Prostate gland (tissue), 2 donors: ENCODE measurements around the gene TSEN54. TPM values are rescaled to one million over a fixed set of nuclear protein-coding genes. Genes with fewer than 3 reads are reported as not detected.
A peak's percentile ranks its signal among the peaks of the same experiment; 100 is the strongest.

Experiments used
- DNase-seq: peaks from one replicate; pipeline ENCODE4 v3.0.0-alpha.2; 2019; ENCODE audit warnings: low spot score
- H3K27ac ChIP-seq, 2 donors: fragments of 200-600 bp; sonication (generic); 2 replicates each; pipeline ENCODE4 v1.5.1; 2017 to 2019
- H3K27me3 ChIP-seq: fragments of 200-600 bp; sonication (generic); replicated peaks from 2 replicates; pipeline ENCODE4 v1.5.1; 2019; ENCODE audit not compliant: insufficient read depth
- H3K36me3 ChIP-seq, 2 donors: fragments of 200-600 bp; sonication (generic); 1 replicate in 1 of 2; 2 replicates in 1 of 2; pipeline versions ENCODE4 v1.5.1 to v1.8.1; 2017 to 2019
- H3K4me1 ChIP-seq: fragments of 200-600 bp; sonication (generic); replicated peaks from 2 replicates; pipeline ENCODE4 v1.5.1; 2019
- H3K4me3 ChIP-seq, 2 donors: fragments of 200-600 bp; sonication (generic); 2 replicates each; pipeline ENCODE4 v1.5.1; 2017 to 2019
- H3K9me3 ChIP-seq: fragments of 200-600 bp; sonication (generic); 2 replicates; pipeline ENCODE4 v1.5.1; 2017
- POLR2A ChIP-seq: fragments of 450-650 bp; IDR thresholded peaks from one replicate; pipeline ENCODE4 v1.6.1; 2016; ENCODE audit warnings: antibody characterized with exemption, mild to moderate bottlenecking
- POLR2AphosphoS5 ChIP-seq: sonication (generic); formaldehyde crosslinking; IDR thresholded peaks from one replicate; pipeline ENCODE4 v1.6.1; 2017; ENCODE audit warnings: antibody characterized with exemption
- WGBS: methylation state at CpG from one replicate; pipeline ENCODE4 v1.1.5; 2018; 5-methylcytosine and 5-hydroxymethylcytosine counted together
- intact Hi-C: fragments of 100-400 bp; cut with DNase I; formaldehyde crosslinking; loops from one replicate; pipeline ENCODE4 v1.14.2; 2022
- total RNA-seq, 2 donors: library from RNA; depleted of rRNA; stranded (reverse); fragments of >200 nt; gene quantifications; one replicate each; pipeline ENCODE4 v1.1.0, GENCODE V29; 2016
- TF ChIP-seq, protein P1 (sequence below), 4 experiments: fragments of 200-600 bp in 2 of 4; fragments of 450-650 bp in 2 of 4; sonication (generic) in 2 of 4; IDR thresholded peaks; 1 replicate in 3 of 4; 2 replicates in 1 of 4; pipeline ENCODE4 v1.5.1; 2016 to 2019; ENCODE audit warnings: antibody characterized with exemption in 4 of 4, mild to moderate bottlenecking in 2 of 4, moderate library complexity in 2 of 4

Gene TSEN54
- total RNA-seq, 2 donors from 2014 or later = 45.9 to 56.2 TPM

DNA sequence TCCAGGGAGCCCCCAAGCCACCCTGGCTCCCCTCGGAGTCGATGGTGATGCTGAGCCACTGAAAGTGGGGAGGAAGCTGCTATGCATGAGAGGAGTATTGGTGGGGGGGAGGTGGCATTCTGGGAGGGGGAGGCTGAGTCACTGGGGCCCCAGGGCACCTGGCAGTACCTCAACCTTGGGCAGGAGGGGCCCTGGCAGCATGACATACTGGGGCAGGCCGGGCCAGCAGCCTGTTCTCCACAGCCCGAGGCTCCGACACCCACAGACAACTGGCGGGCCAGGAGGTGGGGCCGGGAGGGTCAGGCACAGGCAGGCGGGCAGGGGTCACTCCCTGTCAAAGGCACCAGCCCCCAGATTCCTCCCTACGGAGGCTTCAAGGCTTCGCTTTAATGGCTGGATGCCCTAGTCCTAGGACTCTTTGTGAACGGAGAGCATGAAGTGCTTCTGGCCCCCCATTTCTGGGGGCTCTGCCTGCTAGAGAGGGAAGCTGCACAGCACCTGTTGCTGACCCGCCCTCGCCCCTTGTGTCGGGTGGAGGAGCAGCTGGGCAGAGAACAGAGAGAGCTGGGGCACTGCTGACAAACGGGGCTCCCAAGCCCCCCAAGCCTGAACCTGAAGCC is 1.9 kb upstream of the TSEN54 start:
- Histone ChIP-seq H3K4me3 (peak overlapping the region; percentile 82), H3K27me3 (no peaks in the 10 kb centered on the region), H3K4me1 (peaks cover 7% of the 10 kb centered on the region), H3K27ac (peak overlapping the region; percentile 75 to 79), H3K9me3 (no peaks in the 10 kb centered on the region), H3K36me3 (no peaks in the 10 kb centered on the region)
- DNase-seq = peak; percentile 58
- peak; percentile 7 for TF ChIP-seq POLR2AphosphoS5
- TF ChIP-seq POLR2A = no peak
- TF ChIP-seq, protein P1, sequence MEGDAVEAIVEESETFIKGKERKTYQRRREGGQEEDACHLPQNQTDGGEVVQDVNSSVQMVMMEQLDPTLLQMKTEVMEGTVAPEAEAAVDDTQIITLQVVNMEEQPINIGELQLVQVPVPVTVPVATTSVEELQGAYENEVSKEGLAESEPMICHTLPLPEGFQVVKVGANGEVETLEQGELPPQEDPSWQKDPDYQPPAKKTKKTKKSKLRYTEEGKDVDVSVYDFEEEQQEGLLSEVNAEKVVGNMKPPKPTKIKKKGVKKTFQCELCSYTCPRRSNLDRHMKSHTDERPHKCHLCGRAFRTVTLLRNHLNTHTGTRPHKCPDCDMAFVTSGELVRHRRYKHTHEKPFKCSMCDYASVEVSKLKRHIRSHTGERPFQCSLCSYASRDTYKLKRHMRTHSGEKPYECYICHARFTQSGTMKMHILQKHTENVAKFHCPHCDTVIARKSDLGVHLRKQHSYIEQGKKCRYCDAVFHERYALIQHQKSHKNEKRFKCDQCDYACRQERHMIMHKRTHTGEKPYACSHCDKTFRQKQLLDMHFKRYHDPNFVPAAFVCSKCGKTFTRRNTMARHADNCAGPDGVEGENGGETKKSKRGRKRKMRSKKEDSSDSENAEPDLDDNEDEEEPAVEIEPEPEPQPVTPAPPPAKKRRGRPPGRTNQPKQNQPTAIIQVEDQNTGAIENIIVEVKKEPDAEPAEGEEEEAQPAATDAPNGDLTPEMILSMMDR (IDR thresholded peaks at IDR 0.05) = peak in 1 of 4 experiments; percentile 8
- 11% methylated on average over 8 of the region's 15 CpGs for WGBS
- intact Hi-C loops = loop anchor here (10.0 kb wide), 2 partner anchors 190 to 230 kb away; no protein-coding TSS in a partner anchor

DNA sequence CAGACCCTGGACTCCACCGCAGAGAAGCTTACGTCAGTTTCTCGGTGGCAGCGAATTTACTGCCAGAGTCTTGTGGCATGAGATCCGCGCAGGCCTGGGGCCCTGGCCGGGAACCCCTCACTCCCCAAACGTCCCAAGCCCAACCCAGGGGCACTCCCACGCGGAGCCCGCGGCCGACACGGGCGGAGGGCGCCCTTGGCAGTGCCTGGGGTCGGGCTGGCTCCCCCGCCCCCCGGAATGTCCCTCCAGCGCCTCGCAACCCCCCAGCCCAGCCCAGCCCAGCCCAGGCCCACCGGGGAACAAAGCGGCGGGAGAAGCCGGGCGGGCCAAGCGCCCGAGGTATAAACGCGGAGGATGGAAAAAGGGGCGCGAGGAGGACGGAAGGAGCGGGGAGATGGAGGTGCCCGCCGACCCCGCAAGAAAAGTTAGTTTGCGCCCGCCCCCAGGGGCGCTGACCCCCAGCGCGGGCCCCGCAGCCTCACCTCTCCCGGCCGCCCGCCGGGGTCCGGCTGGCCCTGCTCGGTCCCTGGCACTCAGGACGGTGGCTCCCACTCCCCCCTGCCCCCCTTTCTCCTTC is 1.3 kb upstream of the TSEN54 start:
- Histone ChIP-seq H3K27me3 (no peaks in the 10 kb centered on the region), H3K4me3 (peak overlapping the region; percentile 82), H3K4me1 (peaks cover 7% of the 10 kb centered on the region), H3K36me3 (no peaks in the 10 kb centered on the region), H3K9me3 (no peaks in the 10 kb centered on the region), H3K27ac (peak overlapping the region; percentile 75 to 79)
- DNase-seq = no peak
- WGBS = under 1% methylated on average over 33 of the region's 50 CpGs
- intact Hi-C loops = loop anchor here (5.0 to 10.0 kb wide), 3 partner anchors 88 to 230 kb away; no protein-coding TSS in a partner anchor
- TF ChIP-seq POLR2A = peak; percentile 28
- no peak for TF ChIP-seq POLR2AphosphoS5

DNA sequence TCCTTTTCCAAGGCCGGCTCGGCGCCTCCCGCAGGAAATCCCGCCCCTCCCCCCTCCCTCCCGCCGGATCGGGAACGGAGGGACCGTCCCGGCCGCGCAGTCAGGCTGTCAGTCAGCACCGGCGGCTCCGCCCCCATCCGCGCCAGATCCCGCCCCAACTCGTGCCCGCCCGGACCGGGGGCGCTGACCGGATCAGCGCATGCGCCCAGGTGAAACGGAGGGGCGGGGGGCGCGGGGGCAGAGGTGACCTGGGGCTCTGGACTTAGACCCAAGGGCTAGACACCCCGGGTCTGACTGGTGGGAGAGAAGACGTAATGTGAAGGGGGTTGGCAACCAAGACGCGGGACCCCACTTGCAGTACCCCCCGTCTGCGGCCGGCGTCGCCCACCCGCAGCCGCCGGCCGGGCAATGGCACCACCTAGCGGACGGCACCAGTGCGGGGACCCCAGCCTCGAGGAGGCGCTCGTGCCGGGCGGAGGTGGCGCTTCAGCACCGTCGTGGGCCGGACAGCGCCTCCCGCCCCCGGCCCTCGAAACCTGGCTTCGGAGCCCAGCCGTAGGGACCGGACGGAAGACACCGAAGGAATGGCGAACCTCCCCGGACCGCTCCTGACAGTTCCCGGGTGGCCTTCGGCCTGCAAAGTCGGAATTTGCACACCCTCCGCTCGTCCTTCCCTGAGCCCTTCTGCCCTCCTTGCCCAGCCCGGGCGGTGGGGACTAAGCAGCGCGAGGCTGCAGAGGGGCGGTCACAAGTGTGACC is 653 bp upstream of the TSEN54 start, which contains the start of gene CASKIN2:
CASKIN2 (minus strand) TSS at position 42 of the 759 bp plus-strand sequence. CDS start 1,733 bp downstream, outside the sequence.
- Histone ChIP-seq H3K4me3 (peak within 1 kb of the TSS; percentile 82), H3K36me3 (no peaks in the 10 kb centered on the region), H3K9me3 (no peaks in the 10 kb centered on the region), H3K27me3 (no peaks in the 10 kb centered on the region), H3K4me1 (peaks cover 7% of the 10 kb centered on the region), H3K27ac (peak within 1 kb of the TSS; percentile 75 to 79)
- TF ChIP-seq, protein P1 (IDR thresholded peaks at IDR 0.05) = peak; percentile 96 to 99 (median 98)
- TF ChIP-seq POLR2A (peak; percentile 8), POLR2AphosphoS5 (peak; percentile 76)
- WGBS = under 1% methylated on average over 64 of the region's 78 CpGs
- intact Hi-C loops = loop anchor here (2.0 to 10.0 kb wide), 4 partner anchors 73 to 229 kb away; no protein-coding TSS in a partner anchor
- DNase-seq = peak; percentile 95

DNA sequence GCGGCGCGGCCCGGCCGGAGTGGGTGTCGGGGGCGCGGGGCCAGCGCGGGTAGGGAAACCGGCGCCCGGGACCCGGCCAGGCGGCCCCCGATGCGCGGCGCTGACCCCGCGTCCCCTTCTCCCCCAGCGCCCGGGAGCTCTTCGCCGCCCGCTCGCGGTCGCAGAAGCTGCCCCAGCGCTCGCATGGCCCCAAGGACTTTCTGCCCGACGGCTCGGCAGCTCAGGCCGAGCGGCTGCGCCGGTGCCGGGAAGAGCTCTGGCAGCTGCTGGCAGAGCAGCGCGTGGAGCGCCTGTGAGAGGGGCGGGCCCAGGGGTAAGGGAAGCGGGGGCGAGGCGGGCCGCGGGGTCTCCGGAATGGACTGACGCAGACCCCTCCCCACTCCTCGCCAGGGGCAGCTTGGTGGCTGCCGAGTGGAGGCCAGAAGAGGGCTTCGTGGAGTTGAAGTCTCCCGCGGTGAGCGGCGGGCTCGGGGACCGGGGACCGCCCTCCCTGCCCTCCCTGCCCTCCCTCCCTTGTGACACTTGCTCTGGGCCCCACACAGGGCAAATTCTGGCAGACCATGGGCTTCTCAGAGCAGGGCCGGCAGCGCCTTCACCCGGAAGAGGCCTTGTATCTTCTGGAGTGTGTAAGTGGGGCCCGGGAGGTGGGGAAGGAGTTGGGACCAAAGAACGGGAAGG is 430 bp downstream of the TSEN54 start:
- Histone ChIP-seq H3K36me3 (no peaks in the 10 kb centered on the region), H3K27ac (peak overlapping the region; percentile 66 to 79), H3K9me3 (no peaks in the 10 kb centered on the region), H3K4me3 (peak overlapping the region; percentile 82), H3K4me1 (peaks cover 7% of the 10 kb centered on the region), H3K27me3 (no peaks in the 10 kb centered on the region)
- TF ChIP-seq POLR2AphosphoS5 (no peak), POLR2A (no peak)
- TF ChIP-seq, protein P1 (IDR thresholded peaks at IDR 0.05) = no peak
- no peak for DNase-seq
- 0% methylated on average over 42 of the region's 65 CpGs for WGBS
- intact Hi-C loops = loop anchor here (2.0 to 10.0 kb wide), 4 partner anchors 72 to 228 kb away; no protein-coding TSS in a partner anchor
